ENCODE results near the gene XYLT1. TPM values are rescaled to one million over a fixed set of nuclear protein-coding genes. Genes with fewer than 3 reads are reported as not detected.

The XYLT1 gene
- polyA plus RNA-seq, 2 donors, result 3.0 TPM

DNA sequence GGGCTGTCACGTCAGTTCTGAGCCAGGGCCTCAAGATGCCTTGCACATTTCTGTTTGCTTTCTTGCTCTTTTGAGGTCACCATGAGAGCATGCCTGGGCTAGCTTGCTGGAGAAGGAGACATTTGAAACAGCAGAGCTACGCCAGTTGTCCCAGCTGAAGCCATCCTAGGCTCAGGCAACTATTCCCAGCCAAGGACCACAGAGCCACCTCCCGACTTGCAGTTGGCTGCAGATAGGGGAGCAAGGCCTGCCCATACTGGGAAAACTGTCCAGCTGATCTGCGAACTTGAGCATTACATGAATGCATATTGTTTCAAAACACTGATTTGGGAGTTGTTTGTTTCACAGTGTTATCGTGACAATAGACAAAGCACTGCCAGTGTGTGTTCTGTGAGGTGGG, 340.8 kb downstream of the XYLT1 start:
- Histone ChIP-seq H3K9me3 (ENCODE audit: control insufficient read depth in 2 of 2, insufficient read depth in 1 of 2, low read depth in 1 of 2, low read length in 1 of 2) (no peaks in the 10 kb centered on the region), H3K4me1 (ENCODE audit: control insufficient read depth in 2 of 2, insufficient read depth in 2 of 2, low read length in 1 of 2) (no peaks in the 10 kb centered on the region), H3K36me3 (ENCODE audit: control insufficient read depth in 2 of 2, insufficient read depth in 2 of 2, low read length in 1 of 2) (peaks cover 8 to 11% of the 10 kb centered on the region in 2 donors), H3K27ac (ENCODE audit: low read depth in 2 of 2, low read length in 1 of 2) (no peak overlapping the region), H3K27me3 (ENCODE audit: control insufficient read depth in 1 of 2, insufficient read depth in 2 of 2, low read length in 2 of 2) (no peaks in the 10 kb centered on the region), H3K4me3 (ENCODE audit: low read depth in 1 of 2, low read length in 2 of 2) (no peak overlapping the region)
- WGBS, 2 donors, result 72 to 86% methylated on average over 5 of the region's 5 CpGs

DNA sequence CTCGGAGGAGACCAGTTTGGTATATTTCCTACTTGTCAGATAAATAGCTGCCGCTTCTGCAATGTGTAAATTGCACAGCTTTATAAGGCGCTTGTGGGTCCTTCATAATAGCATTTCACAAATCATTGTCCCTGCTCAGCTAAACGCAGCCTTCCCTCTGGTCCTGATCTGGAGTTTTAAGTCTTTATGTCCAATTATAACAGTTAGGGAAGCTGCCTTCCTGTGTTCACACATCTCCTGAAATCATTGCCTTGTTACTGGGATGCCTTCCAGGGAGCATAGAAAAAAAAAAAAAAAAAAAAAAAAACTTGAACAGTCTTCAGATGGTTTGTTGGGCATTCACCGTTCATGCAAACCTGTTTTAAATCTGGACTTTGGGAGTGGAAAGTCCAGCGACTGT, 342.0 kb downstream of the XYLT1 start:
- Histone ChIP-seq H3K27ac (ENCODE audit: low read depth in 2 of 2, low read length in 1 of 2) (no peak overlapping the region), H3K27me3 (ENCODE audit: control insufficient read depth in 1 of 2, insufficient read depth in 2 of 2, low read length in 2 of 2) (no peaks in the 10 kb centered on the region), H3K36me3 (ENCODE audit: control insufficient read depth in 2 of 2, insufficient read depth in 2 of 2, low read length in 1 of 2) (peaks cover 7 to 8% of the 10 kb centered on the region in 2 donors), H3K4me3 (ENCODE audit: low read depth in 1 of 2, low read length in 2 of 2) (no peak overlapping the region), H3K4me1 (ENCODE audit: control insufficient read depth in 2 of 2, insufficient read depth in 2 of 2, low read length in 1 of 2) (no peaks in the 10 kb centered on the region), H3K9me3 (ENCODE audit: control insufficient read depth in 2 of 2, insufficient read depth in 1 of 2, low read depth in 1 of 2, low read length in 1 of 2) (no peaks in the 10 kb centered on the region)
- WGBS, 2 donors, result 88 to 90% methylated on average over 6 of the region's 6 CpGs

DNA sequence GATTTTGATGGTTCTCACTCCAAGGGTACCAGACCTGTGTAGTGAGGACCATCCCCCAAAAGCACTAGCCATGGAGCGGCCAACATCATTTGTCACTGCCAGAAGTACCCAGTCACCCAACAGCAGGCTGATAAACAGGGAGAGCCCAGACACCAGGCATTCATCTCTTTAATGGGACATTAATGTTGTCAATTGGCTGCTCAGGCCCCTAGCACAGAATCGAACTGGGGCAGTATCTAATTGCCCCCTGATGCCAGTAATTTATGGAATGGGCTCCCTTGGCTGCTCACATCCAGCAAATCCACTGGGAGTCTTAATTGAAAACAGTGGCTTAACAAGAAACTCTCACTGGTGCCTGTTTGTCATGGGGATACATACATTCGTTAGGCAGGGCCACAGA, 344.6 kb downstream of the XYLT1 start:
- no peak overlapping the region for H3K27ac ChIP-seq (ENCODE audit: low read depth in 2 of 2, low read length in 1 of 2)
- no peaks in the 10 kb centered on the region for H3K9me3 ChIP-seq (ENCODE audit: control insufficient read depth in 2 of 2, insufficient read depth in 1 of 2, low read depth in 1 of 2, low read length in 1 of 2)
- peaks cover 7 to 8% of the 10 kb centered on the region in 2 donors for H3K36me3 ChIP-seq (ENCODE audit: control insufficient read depth in 2 of 2, insufficient read depth in 2 of 2, low read length in 1 of 2)
- 62 to 64% methylated on average over 3 of the region's 3 CpGs for WGBS, 2 donors
- no peaks in the 10 kb centered on the region for H3K27me3 ChIP-seq (ENCODE audit: control insufficient read depth in 1 of 2, insufficient read depth in 2 of 2, low read length in 2 of 2)
- no peak overlapping the region for H3K4me3 ChIP-seq (ENCODE audit: low read depth in 1 of 2, low read length in 2 of 2)
- no peaks in the 10 kb centered on the region for H3K4me1 ChIP-seq (ENCODE audit: control insufficient read depth in 2 of 2, insufficient read depth in 2 of 2, low read length in 1 of 2)

DNA sequence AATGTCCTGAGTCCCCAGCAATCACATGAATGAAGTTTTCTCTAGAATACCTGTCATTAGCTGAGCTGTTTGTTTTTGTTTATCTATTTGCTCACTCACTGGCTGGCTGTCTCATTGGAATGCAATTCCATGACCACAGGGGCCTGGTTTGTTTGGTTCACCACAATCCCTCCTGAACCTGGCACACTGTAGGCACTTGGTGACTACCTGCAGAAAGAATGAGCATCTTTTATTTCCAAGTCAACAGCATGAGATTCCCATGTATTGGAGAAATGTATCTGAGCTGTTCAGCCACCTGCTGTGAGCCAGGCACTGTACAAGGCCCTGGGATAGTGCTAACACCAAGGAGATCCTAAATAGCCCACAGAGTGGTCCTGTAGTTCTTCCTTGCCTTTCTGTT, 345.1 kb downstream of the XYLT1 start:
- no peak overlapping the region for H3K4me3 ChIP-seq (ENCODE audit: low read depth in 1 of 2, low read length in 2 of 2)
- H3K4me1 ChIP-seq (ENCODE audit: control insufficient read depth in 2 of 2, insufficient read depth in 2 of 2, low read length in 1 of 2), result no peaks in the 10 kb centered on the region
- peaks cover 7 to 8% of the 10 kb centered on the region in 2 donors for H3K36me3 ChIP-seq (ENCODE audit: control insufficient read depth in 2 of 2, insufficient read depth in 2 of 2, low read length in 1 of 2)
- no peaks in the 10 kb centered on the region for H3K27me3 ChIP-seq (ENCODE audit: control insufficient read depth in 1 of 2, insufficient read depth in 2 of 2, low read length in 2 of 2)
- H3K27ac ChIP-seq (ENCODE audit: low read depth in 2 of 2, low read length in 1 of 2), result no peak overlapping the region
- no peaks in the 10 kb centered on the region for H3K9me3 ChIP-seq (ENCODE audit: control insufficient read depth in 2 of 2, insufficient read depth in 1 of 2, low read depth in 1 of 2, low read length in 1 of 2)

DNA sequence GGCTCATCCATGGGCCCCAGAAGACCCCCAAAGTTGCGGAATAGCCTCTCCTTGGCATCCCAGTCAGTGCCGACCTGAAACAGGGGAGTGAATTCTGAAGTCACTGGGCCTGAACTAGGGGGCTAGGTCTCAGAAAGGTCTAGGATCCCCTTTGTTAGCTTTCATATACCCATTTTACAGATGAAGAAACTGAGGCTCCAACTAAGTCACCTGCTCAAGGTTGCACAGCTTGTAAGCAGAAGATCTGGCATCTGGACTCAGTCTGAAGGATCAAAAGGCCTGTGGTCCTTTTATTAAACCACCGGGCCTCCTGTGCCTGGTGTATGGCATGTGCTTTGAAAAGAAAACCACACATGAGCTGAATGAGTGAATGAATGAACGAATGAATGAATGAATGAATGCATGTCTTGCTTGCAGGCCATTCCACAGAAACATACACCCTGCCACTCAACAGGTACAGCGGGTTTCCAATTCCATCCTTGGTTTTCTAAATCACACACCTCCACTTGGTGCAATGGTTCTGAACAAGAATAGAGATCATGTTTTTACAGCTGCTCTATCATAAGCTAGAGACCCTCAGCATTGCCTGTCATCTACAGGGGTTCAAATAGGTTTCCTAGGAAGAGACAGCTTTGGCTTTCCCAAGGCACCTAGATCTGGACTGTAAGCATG, 352.7 kb downstream of the XYLT1 start:
- no peak overlapping the region for H3K27ac ChIP-seq (ENCODE audit: low read depth in 2 of 2, low read length in 1 of 2)
- no peaks in the 10 kb centered on the region for H3K9me3 ChIP-seq (ENCODE audit: control insufficient read depth in 2 of 2, insufficient read depth in 1 of 2, low read depth in 1 of 2, low read length in 1 of 2)
- no peak overlapping the region for H3K4me3 ChIP-seq (ENCODE audit: low read depth in 1 of 2, low read length in 2 of 2)
- H3K36me3 ChIP-seq (ENCODE audit: control insufficient read depth in 2 of 2, insufficient read depth in 2 of 2, low read length in 1 of 2), result peaks cover 3 to 6% of the 10 kb centered on the region in 2 donors
- WGBS, 2 donors, result 82 to 86% methylated on average over 5 of the region's 5 CpGs
- no peaks in the 10 kb centered on the region for H3K4me1 ChIP-seq (ENCODE audit: control insufficient read depth in 2 of 2, insufficient read depth in 2 of 2, low read length in 1 of 2)
- no peaks in the 10 kb centered on the region for H3K27me3 ChIP-seq (ENCODE audit: control insufficient read depth in 1 of 2, insufficient read depth in 2 of 2, low read length in 2 of 2)

DNA sequence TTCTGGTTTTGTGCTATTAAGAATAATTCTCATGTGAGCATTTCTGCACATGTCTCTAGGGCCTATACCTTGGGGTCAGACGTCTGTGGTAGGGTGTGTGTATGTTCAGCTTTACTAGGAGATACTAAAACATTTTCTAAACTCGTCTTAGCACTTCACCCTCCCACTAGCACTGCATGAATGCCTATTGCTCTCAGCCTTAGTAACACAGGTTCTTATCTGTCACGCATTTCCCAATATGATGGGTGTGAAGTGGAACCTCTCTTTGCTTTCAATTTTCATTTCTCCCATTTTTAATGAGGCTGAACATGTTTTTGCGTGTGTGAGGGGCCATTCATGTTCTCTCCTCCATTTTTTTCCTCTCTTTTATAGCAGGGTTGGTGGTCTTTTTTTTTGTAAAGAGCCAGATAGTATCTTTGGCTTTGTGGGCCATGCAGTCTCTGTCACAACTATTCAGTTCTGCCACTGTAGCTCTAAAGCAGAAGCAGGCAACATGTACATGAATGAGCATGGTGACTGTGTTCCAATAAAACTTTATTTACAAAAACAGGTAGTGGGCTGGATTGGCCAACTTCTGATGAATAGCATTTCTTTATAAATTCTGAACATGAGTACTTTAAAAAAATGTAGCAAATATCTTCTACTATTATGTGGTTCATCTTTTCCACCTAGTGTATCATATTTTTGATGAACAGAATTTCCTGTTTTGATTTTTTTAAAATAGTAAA, 354.0 kb downstream of the XYLT1 start:
- H3K9me3 ChIP-seq (ENCODE audit: control insufficient read depth in 2 of 2, insufficient read depth in 1 of 2, low read depth in 1 of 2, low read length in 1 of 2), result no peaks in the 10 kb centered on the region
- no peak overlapping the region for H3K4me3 ChIP-seq (ENCODE audit: low read depth in 1 of 2, low read length in 2 of 2)
- peaks cover 3 to 6% of the 10 kb centered on the region in 2 donors for H3K36me3 ChIP-seq (ENCODE audit: control insufficient read depth in 2 of 2, insufficient read depth in 2 of 2, low read length in 1 of 2)
- no peak overlapping the region for H3K27ac ChIP-seq (ENCODE audit: low read depth in 2 of 2, low read length in 1 of 2)
- 89 to 93% methylated on average over 4 of the region's 4 CpGs for WGBS, 2 donors
- H3K4me1 ChIP-seq (ENCODE audit: control insufficient read depth in 2 of 2, insufficient read depth in 2 of 2, low read length in 1 of 2), result no peaks in the 10 kb centered on the region
- H3K27me3 ChIP-seq (ENCODE audit: control insufficient read depth in 1 of 2, insufficient read depth in 2 of 2, low read length in 2 of 2), result no peaks in the 10 kb centered on the region

DNA sequence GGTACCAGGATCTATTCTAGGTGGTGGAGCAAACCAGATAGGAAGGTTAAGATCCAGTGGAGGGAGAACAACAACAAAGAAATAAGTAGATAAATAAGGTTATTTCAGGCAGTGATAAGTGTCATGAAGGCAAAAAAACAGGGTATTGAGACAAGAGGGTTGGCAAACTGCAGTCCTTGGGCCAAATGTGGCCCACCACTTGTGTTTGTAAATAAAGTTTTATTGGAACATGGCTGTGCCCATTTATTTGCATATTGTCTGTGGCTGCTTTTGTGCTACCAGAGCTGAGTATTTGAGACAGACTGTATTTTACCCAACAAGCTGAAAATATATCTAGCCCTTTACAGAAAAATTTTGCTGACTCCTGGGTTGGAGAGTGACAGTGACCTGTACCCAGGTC, 361.3 kb downstream of the XYLT1 start:
- Histone ChIP-seq H3K9me3 (ENCODE audit: control insufficient read depth in 2 of 2, insufficient read depth in 1 of 2, low read depth in 1 of 2, low read length in 1 of 2) (no peaks in the 10 kb centered on the region), H3K36me3 (ENCODE audit: control insufficient read depth in 2 of 2, insufficient read depth in 2 of 2, low read length in 1 of 2) (peaks cover 0 to 7% of the 10 kb centered on the region in 2 donors), H3K27ac (ENCODE audit: low read depth in 2 of 2, low read length in 1 of 2) (no peak overlapping the region), H3K4me1 (ENCODE audit: control insufficient read depth in 2 of 2, insufficient read depth in 2 of 2, low read length in 1 of 2) (no peaks in the 10 kb centered on the region), H3K4me3 (ENCODE audit: low read depth in 1 of 2, low read length in 2 of 2) (no peak overlapping the region), H3K27me3 (ENCODE audit: control insufficient read depth in 1 of 2, insufficient read depth in 2 of 2, low read length in 2 of 2) (no peaks in the 10 kb centered on the region)

DNA sequence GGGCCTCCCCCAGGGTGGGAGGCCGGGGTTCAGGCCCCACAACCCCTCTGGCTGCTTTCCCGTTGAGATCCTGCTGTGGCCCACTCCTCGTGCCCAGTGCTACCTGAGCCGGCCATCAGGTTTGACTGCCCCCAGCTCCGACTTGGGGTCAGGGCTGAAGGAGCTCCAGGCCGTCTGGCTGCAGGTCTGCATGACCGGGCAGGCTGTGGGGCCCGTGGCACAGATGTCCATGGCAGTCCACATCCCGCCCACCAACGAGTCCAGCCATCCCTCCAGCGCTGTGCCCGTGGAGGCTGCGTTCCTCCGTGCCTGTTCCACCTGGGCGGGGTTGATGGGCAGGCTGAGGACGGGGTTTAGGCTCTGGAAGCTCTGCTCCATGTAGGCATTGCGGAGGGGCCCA, 362.2 kb downstream of the XYLT1 start:
- Histone ChIP-seq H3K27me3 (ENCODE audit: control insufficient read depth in 1 of 2, insufficient read depth in 2 of 2, low read length in 2 of 2) (no peaks in the 10 kb centered on the region), H3K4me3 (ENCODE audit: low read depth in 1 of 2, low read length in 2 of 2) (no peak overlapping the region)
- 90 to 92% methylated on average over 16 to 17 of the region's 17 CpGs for WGBS, 2 donors

DNA sequence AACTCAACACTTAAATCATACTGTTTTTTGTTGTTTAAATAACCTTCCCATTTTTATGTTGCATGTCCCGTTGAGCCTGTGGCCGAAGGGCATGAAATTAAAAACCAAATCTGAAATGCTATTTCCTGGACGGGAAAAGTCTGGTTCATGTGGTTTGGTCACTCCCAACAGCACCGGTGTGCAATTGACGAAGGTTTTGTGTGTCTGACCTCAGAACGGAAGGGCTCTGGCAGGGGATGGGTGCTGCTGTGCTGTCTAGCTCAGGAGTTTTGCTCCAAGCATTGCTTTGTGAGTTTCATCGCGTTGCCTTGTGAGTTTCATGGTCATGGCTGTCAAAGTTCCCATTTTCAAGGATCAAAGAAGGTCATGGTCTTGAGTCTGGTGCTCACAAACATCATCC, 363.3 kb downstream of the XYLT1 start:
- 88 to 91% methylated on average over 8 of the region's 8 CpGs for WGBS, 2 donors

More for the DNA sequence above, 362.2 kb downstream of the XYLT1 start:
- no peaks in the 10 kb centered on the region for H3K4me1 ChIP-seq (ENCODE audit: control insufficient read depth in 2 of 2, insufficient read depth in 2 of 2, low read length in 1 of 2)
- peaks cover 0 to 7% of the 10 kb centered on the region in 2 donors for H3K36me3 ChIP-seq (ENCODE audit: control insufficient read depth in 2 of 2, insufficient read depth in 2 of 2, low read length in 1 of 2)
- no peaks in the 10 kb centered on the region for H3K9me3 ChIP-seq (ENCODE audit: control insufficient read depth in 2 of 2, insufficient read depth in 1 of 2, low read depth in 1 of 2, low read length in 1 of 2)
- no peak overlapping the region for H3K27ac ChIP-seq (ENCODE audit: low read depth in 2 of 2, low read length in 1 of 2)

More for the DNA sequence above, 363.3 kb downstream of the XYLT1 start:
- no peak overlapping the region for H3K27ac ChIP-seq (ENCODE audit: low read depth in 2 of 2, low read length in 1 of 2)
- no peaks in the 10 kb centered on the region for H3K4me1 ChIP-seq (ENCODE audit: control insufficient read depth in 2 of 2, insufficient read depth in 2 of 2, low read length in 1 of 2)
- no peak overlapping the region for H3K4me3 ChIP-seq (ENCODE audit: low read depth in 1 of 2, low read length in 2 of 2)
- no peaks in the 10 kb centered on the region for H3K9me3 ChIP-seq (ENCODE audit: control insufficient read depth in 2 of 2, insufficient read depth in 1 of 2, low read depth in 1 of 2, low read length in 1 of 2)
- H3K36me3 ChIP-seq (ENCODE audit: control insufficient read depth in 2 of 2, insufficient read depth in 2 of 2, low read length in 1 of 2), result peaks cover 0 to 7% of the 10 kb centered on the region in 2 donors
- no peaks in the 10 kb centered on the region for H3K27me3 ChIP-seq (ENCODE audit: control insufficient read depth in 1 of 2, insufficient read depth in 2 of 2, low read length in 2 of 2)

Measured in esophagus (tissue), 2 donors.